ENCODE data around the gene CST3. TPM values are rescaled to one million over a fixed set of nuclear protein-coding genes. Genes with fewer than 3 reads are reported as not detected.

CST3 gene
- total RNA-seq (2022; extraction: Qiagen RNA extraction; ENCODE audit: low read depth), result 206 to 378 TPM (median 367 TPM) in 5 replicates

GRCh38 chr20:23637282-23638221 is at the start of gene CST3:
TSS of gene CST3 (minus strand) at chr20:23637955. CDS start at chr20:23637862, 93 bp downstream.

GRCh38 chr20:23605867-23606651 is 31.7 kb downstream of the CST3 start, which contains the start of gene CST9:
TSS of gene CST9 (minus strand) at chr20:23605917. CDS start at chr20:23605864, 53 bp downstream.

Other genes with a start within 250 kb of the CST3 start
- 2.8 to 4.1 TPM (median 3.6 TPM) in 5 replicates for gene NAPB, start 216.5 kb downstream of the CST3 start, total RNA-seq (2022; extraction: Qiagen RNA extraction; ENCODE audit: low read depth)
- gene CSTL1, start 198.3 kb downstream of the CST3 start, total RNA-seq (2022; extraction: Qiagen RNA extraction; ENCODE audit: low read depth), result not detected in 5 replicates
- gene CST11, start 185.1 kb downstream of the CST3 start, total RNA-seq (2022; extraction: Qiagen RNA extraction; ENCODE audit: low read depth), result not detected in 5 replicates
- not detected in 5 replicates for gene CST8, start 146.8 kb downstream of the CST3 start, total RNA-seq (2022; extraction: Qiagen RNA extraction; ENCODE audit: low read depth)
- gene CST9L, start 69.5 kb downstream of the CST3 start, total RNA-seq (2022; extraction: Qiagen RNA extraction; ENCODE audit: low read depth), result not detected in 5 replicates
- not detected in 5 replicates for gene CST9, start 32.0 kb downstream of the CST3 start, total RNA-seq (2022; extraction: Qiagen RNA extraction; ENCODE audit: low read depth)
- gene CST4, start 51.1 kb upstream of the CST3 start, total RNA-seq (2022; extraction: Qiagen RNA extraction; ENCODE audit: low read depth), result not detected in 5 replicates
- 1.3 to 2.0 TPM (median 1.6 TPM) in 5 replicates for gene CST1, start 113.0 kb upstream of the CST3 start, total RNA-seq (2022; extraction: Qiagen RNA extraction; ENCODE audit: low read depth)
- gene CST2, start 188.8 kb upstream of the CST3 start, total RNA-seq (2022; extraction: Qiagen RNA extraction; ENCODE audit: low read depth), result 0.22 to 0.44 TPM (median 0.39 TPM) in 3 of 5 replicates, not detected in the others
- gene CST5, start 241.8 kb upstream of the CST3 start, total RNA-seq (2022; extraction: Qiagen RNA extraction; ENCODE audit: low read depth), result not detected in 5 replicates